Fibroblast of mammary gland (primary cell): ENCODE measurements around the gene SGCB.

ENCODE experiments used
- DNase-seq: peaks from one replicate; pipeline ENCODE4 v3.0.0-alpha.2; 2010; ENCODE audit warnings: low read depth
- H3K4me3 ChIP-seq: 2 replicates; pipeline ENCODE4 v1.5.1; 2011; ENCODE audit warnings: low read depth, mild to moderate bottlenecking, low read length, moderate library complexity; ENCODE audit not compliant: control insufficient read depth
- TF ChIP-seq, protein P1 (sequence below): conservative IDR thresholded peaks from 2 replicates; pipeline ENCODE4 v1.5.1; 2011; ENCODE audit warnings: low read depth, low read length, inconsistent platforms; ENCODE audit not compliant: control insufficient read depth, insufficient read depth

The SGCB gene

DNA sequence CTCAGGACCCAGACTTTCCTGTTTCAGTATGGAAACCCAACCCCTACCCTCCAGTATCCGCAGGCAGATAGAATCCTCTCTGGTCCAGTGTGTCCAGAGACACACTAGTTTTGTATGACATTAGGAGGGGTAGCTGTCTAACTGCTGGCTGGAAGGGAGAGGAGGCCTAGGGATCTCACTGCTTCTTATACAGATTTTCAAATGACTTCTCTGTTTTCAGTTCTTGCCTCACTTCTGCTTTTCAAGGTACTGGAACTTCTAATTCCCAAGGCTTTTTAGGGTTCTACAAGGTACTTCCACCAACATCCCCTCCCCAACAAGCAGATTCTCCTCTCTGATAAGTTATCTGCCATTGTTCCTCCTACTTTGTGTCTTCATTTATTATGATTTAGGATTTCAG is 6.1 kb downstream of the SGCB start:
- TF ChIP-seq, protein P1, sequence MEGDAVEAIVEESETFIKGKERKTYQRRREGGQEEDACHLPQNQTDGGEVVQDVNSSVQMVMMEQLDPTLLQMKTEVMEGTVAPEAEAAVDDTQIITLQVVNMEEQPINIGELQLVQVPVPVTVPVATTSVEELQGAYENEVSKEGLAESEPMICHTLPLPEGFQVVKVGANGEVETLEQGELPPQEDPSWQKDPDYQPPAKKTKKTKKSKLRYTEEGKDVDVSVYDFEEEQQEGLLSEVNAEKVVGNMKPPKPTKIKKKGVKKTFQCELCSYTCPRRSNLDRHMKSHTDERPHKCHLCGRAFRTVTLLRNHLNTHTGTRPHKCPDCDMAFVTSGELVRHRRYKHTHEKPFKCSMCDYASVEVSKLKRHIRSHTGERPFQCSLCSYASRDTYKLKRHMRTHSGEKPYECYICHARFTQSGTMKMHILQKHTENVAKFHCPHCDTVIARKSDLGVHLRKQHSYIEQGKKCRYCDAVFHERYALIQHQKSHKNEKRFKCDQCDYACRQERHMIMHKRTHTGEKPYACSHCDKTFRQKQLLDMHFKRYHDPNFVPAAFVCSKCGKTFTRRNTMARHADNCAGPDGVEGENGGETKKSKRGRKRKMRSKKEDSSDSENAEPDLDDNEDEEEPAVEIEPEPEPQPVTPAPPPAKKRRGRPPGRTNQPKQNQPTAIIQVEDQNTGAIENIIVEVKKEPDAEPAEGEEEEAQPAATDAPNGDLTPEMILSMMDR: no peak
- H3K4me3 ChIP-seq: no peak overlapping the region
- no peak for DNase-seq

DNA sequence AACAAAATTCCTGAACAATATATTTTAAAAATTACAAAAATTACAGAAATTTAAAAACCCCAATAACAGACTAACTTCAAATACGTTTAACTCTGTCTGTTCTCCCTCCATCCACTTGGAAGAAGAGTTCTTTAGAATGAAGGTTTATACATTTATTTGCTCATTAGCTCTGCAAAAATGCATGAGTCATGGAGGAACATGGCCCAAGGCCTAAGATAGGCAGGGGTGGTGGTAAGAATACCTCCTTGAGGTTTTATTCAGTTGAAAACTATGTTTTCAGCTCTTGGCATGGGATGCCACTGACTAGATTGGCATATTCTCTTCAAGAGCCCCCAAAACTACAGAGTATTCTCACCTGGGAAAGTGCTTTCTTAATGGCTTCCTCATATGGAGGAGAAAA is 9.1 kb downstream of the SGCB start:
- H3K4me3 ChIP-seq: no peak overlapping the region
- DNase-seq: peak; percentile 67
- TF ChIP-seq, protein P1: no peak

DNA sequence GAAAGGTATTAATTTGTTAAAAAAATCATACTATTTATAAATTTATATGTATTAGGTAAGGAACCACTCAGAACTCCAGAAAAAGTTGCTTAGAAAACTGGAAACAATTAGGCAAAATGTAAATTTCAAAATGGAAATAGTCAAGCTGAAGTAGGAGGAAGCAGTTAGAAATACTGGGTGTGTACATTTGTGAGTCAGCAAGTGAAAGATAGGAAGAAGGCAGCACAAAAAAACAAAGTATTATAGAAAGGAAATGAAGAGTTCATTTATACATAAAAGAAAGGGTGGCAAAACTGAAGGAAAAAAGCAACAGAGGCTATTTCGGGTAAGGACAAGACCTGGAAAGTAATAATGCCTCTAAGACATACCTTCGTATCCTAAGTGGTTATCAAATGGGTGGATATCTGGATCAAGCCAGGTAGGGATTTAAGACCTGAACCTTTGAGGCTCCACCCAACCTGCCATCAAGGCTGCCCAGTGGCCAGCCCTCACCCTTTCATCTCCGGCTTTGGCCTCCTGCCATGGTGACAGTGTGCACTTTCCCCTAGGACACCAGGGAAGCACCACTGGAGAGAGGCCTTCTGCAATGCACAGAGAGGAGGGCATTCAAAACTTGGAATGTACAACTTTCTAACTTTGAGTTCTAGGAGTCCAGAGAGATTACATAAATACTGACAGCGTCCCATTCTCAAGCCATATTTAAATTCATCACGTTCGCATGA is 18.0 kb downstream of the SGCB start, which contains the start of gene LRRC66:
Gene LRRC66 (minus strand): TSS at position 428 of the 722 bp plus-strand sequence. CDS start 2,750 bp downstream, outside the sequence.
- H3K4me3 ChIP-seq: no peak within 1 kb of the TSS
- no peak for DNase-seq
- TF ChIP-seq, protein P1: no peak

DNA sequence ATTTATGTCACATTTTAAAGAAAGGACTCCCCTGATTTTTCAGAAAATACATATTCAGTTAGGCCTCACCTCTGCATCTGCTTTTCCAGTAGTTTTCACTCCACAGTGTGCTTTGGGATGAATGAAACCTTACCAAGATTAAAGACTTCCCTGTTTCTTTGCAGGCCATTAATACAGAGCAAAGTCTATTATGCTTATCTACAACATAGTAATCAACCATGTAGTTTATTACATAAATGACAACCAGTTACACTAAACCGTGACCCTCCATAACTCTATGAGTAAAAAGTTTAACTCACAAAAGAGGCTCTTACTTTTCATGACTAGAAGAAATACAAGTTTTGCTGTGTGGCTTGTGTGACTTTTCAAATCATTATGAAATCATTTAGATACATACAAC is 20.3 kb downstream of the SGCB start:
- no peak for DNase-seq
- TF ChIP-seq, protein P1: no peak
- H3K4me3 ChIP-seq: no peak overlapping the region

DNA sequence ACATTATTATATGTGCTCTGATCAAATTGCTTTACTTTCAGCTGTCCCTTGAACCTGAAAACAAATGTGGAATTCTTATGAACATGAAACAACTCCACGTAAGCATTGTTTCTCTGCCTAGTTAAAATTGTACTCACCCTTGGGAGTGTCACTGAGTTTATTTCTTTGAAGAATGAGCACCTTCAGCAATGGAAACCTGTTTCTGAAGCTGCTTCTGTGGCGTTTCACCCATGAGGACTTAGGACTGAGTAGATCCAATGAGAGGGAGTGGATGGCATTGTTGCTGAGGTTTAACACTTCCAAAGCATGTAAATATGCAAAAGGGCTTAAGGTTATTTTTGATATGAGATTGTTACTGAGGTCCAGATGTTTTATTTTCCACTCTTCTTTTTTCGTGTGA is 21.1 kb downstream of the SGCB start:
- TF ChIP-seq, protein P1: no peak
- no peak for DNase-seq
- no peak overlapping the region for H3K4me3 ChIP-seq

DNA sequence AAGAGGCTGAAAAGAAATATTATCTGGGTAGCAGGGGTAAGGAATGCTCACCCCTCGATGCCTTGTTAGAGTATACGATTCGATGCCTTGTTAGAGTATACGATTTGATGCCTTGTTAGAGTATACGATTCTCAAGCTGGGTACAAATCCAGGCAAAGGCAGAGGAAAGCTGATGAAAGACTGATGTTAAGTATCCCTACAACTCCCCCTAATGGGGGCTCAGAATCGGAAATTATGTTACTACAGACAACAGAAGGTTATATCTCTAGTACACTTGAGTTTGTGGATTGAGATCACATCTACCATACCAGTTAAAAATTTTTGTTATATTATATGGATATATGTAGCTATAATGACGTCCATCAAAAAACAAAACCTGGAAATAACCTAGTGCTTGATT is 22.7 kb downstream of the SGCB start:
- H3K4me3 ChIP-seq: no peak overlapping the region
- no peak for DNase-seq

More for the DNA sequence above, 22.7 kb downstream of the SGCB start:
- TF ChIP-seq, protein P1: no peak
